Coronary artery (tissue), 2 donors: ENCODE measurements around the gene CADPS2.

Experiments used
- DNase-seq: peaks from one replicate; pipeline ENCODE4 v3.0.0-alpha.2; 2017; ENCODE audit warnings: low spot score
- H3K27ac ChIP-seq, 2 donors: fragments of 200-600 bp; sonication (generic); one replicate each; pipeline ENCODE4 v1.5.1; 2016 to 2019
- H3K4me3 ChIP-seq: fragments of 200-600 bp; sonication (generic); 2 replicates; pipeline ENCODE4 v1.5.1; 2016; ENCODE audit warnings: mild to moderate bottlenecking, moderate library complexity
- CTCF ChIP-seq: fragments of 200-600 bp; sonication (generic); IDR thresholded peaks from one replicate; pipeline ENCODE4 v1.5.1; 2019; ENCODE audit warnings: antibody characterized with exemption

CADPS2 gene

GRCh38 chr7:122706836-122707235, 179.4 kb downstream of the CADPS2 start:
- no peak for TF ChIP-seq CTCF
- Histone ChIP-seq H3K4me3 (no peak overlapping the region), H3K27ac (no peak overlapping the region)
- DNase-seq, result no peak

GRCh38 chr7:122702872-122703510, 183.3 kb downstream of the CADPS2 start, which contains the start of gene RNF148:
RNF148 (minus strand) TSS chr7:122702922; CDS start chr7:122702750, 172 bp downstream.
- no peak for TF ChIP-seq CTCF
- no peak for DNase-seq
- H3K4me3 ChIP-seq, result no peak within 1 kb of the TSS
- H3K27ac ChIP-seq, result no peak within 1 kb of the TSS

GRCh38 chr7:122699017-122699416, 187.2 kb downstream of the CADPS2 start, which contains the start of gene RNF133:
RNF133 (minus strand) TSS chr7:122699117; CDS start chr7:122698918, 199 bp downstream.
- no peak for TF ChIP-seq CTCF
- Histone ChIP-seq H3K4me3 (no peak within 1 kb of the TSS), H3K27ac (no peak within 1 kb of the TSS)
- DNase-seq, result no peak

GRCh38 chr7:122695816-122696215, 190.4 kb downstream of the CADPS2 start:
- DNase-seq, result no peak
- TF ChIP-seq CTCF, result no peak
- H3K27ac ChIP-seq, result no peak overlapping the region
- H3K4me3 ChIP-seq, result no peak overlapping the region

GRCh38 chr7:122694697-122695096, 191.6 kb downstream of the CADPS2 start:
- H3K4me3 ChIP-seq, result no peak overlapping the region
- no peak for DNase-seq
- no peak for TF ChIP-seq CTCF
- H3K27ac ChIP-seq, result no peak overlapping the region

GRCh38 chr7:122692769-122693309, 193.4 kb downstream of the CADPS2 start:
- no peak for DNase-seq
- Histone ChIP-seq H3K4me3 (no peak overlapping the region), H3K27ac (no peak overlapping the region)
- TF ChIP-seq CTCF, result no peak
